ENCODE data around the gene VENTX. TPM values are rescaled to one million over a fixed set of nuclear protein-coding genes. Genes with fewer than 3 reads are reported as not detected.

VENTX gene
- total RNA-seq, 1 donor from 2014 or later, result 0.23 TPM

GRCh38 chr10:133276435-133277201, 39.0 kb downstream of the VENTX start, which contains the start of gene ADAM8:
Gene ADAM8 (minus strand): TSS chr10:133276868. CDS start chr10:133276817, 51 bp downstream.
- H3K27ac Mint-ChIP-seq (ENCODE audit: unreplicated experiment), result no peak within 1 kb of the TSS
- no peaks in the 10 kb centered on the region for H3K27me3 Mint-ChIP-seq (ENCODE audit: unreplicated experiment)
- DNase-seq (ENCODE audit: low spot score), result peak; percentile 41
- no peaks in the 10 kb centered on the region for H3K36me3 Mint-ChIP-seq (ENCODE audit: low read depth, unreplicated experiment)
- TF ChIP-seq CTCF (IDR thresholded peaks at IDR 0.05; ENCODE audit: unreplicated experiment), result no peak
- no peak within 1 kb of the TSS for H3K4me3 Mint-ChIP-seq (ENCODE audit: unreplicated experiment)
- H3K4me1 Mint-ChIP-seq (ENCODE audit: unreplicated experiment), result no peaks in the 10 kb centered on the region
- no peaks in the 10 kb centered on the region for H3K9me3 Mint-ChIP-seq (ENCODE audit: unreplicated experiment)

- peaks cover 7% of the 10 kb centered on the region for H3K36me3 Mint-ChIP-seq (ENCODE audit: low read depth, unreplicated experiment)
- H3K9me3 Mint-ChIP-seq (ENCODE audit: unreplicated experiment), result no peaks in the 10 kb centered on the region
- no peak for DNase-seq (ENCODE audit: low spot score)
- no peaks in the 10 kb centered on the region for H3K4me1 Mint-ChIP-seq (ENCODE audit: unreplicated experiment)
- no peak overlapping the region for H3K27ac Mint-ChIP-seq (ENCODE audit: unreplicated experiment)
- no peak for TF ChIP-seq CTCF (IDR thresholded peaks at IDR 0.05; ENCODE audit: unreplicated experiment)
- no peak overlapping the region for H3K4me3 Mint-ChIP-seq (ENCODE audit: unreplicated experiment)
- H3K27me3 Mint-ChIP-seq (ENCODE audit: unreplicated experiment), result peaks cover 2% of the 10 kb centered on the region
Measured at GRCh38 chr10:133277277-133277992, 39.8 kb downstream of the VENTX start.

- Mint-ChIP-seq H3K4me3 (ENCODE audit: unreplicated experiment) (no peak overlapping the region), H3K27ac (ENCODE audit: unreplicated experiment) (no peak overlapping the region)
- DNase-seq (ENCODE audit: low spot score), result no peak
Measured at GRCh38 chr10:133277993-133278576, 40.4 kb downstream of the VENTX start.

GRCh38 chr10:133278577-133279265, 41.1 kb downstream of the VENTX start:
- TF ChIP-seq CTCF (IDR thresholded peaks at IDR 0.05; ENCODE audit: unreplicated experiment), result no peak
- H3K4me1 Mint-ChIP-seq (ENCODE audit: unreplicated experiment), result no peaks in the 10 kb centered on the region
- no peak overlapping the region for H3K4me3 Mint-ChIP-seq (ENCODE audit: unreplicated experiment)

More at GRCh38 chr10:133277993-133278576, 40.4 kb downstream of the VENTX start:
- H3K27me3 Mint-ChIP-seq (ENCODE audit: unreplicated experiment), result peaks cover 4% of the 10 kb centered on the region
- H3K36me3 Mint-ChIP-seq (ENCODE audit: low read depth, unreplicated experiment), result peaks cover 7% of the 10 kb centered on the region
- no peak for TF ChIP-seq CTCF (IDR thresholded peaks at IDR 0.05; ENCODE audit: unreplicated experiment)
- no peaks in the 10 kb centered on the region for H3K4me1 Mint-ChIP-seq (ENCODE audit: unreplicated experiment)
- no peaks in the 10 kb centered on the region for H3K9me3 Mint-ChIP-seq (ENCODE audit: unreplicated experiment)

More at GRCh38 chr10:133278577-133279265, 41.1 kb downstream of the VENTX start:
- H3K36me3 Mint-ChIP-seq (ENCODE audit: low read depth, unreplicated experiment), result peaks cover 9% of the 10 kb centered on the region
- no peak overlapping the region for H3K27ac Mint-ChIP-seq (ENCODE audit: unreplicated experiment)
- H3K27me3 Mint-ChIP-seq (ENCODE audit: unreplicated experiment), result peaks cover 4% of the 10 kb centered on the region
- no peaks in the 10 kb centered on the region for H3K9me3 Mint-ChIP-seq (ENCODE audit: unreplicated experiment)
- no peak for DNase-seq (ENCODE audit: low spot score)

Data from endothelial cell (in vitro differentiated cells).